GM21526 (cell line): ENCODE data around the gene TBRG1.

Experiments
- ATAC-seq: cut with Tn5 transposase; IDR thresholded peaks from one replicate; pipeline ENCODE4 v1.9.1; 2021; ENCODE audit warnings: moderate library complexity; ENCODE audit not compliant: unreplicated experiment, low FRiP score

Gene TBRG1

DNA sequence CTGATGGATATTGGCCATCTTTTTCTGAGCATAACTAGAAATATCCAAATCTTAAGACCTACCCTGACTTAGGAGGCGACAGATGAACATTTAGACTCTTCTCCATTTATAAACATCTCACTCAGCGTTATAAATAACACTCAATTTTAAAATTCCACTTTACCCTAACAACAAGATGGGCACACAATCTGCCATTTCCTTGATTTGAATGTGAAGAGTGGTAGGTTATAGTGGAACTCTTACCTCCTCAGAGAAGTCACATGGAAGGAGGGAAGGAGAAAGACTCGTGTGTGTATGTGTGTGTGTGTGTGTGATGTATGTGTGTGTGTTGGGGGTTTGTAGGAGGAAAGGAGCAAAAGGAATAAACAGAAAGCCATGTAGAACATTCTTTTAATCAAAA lies 35.8 kb downstream of the TBRG1 start:
- no peak for ATAC-seq

DNA sequence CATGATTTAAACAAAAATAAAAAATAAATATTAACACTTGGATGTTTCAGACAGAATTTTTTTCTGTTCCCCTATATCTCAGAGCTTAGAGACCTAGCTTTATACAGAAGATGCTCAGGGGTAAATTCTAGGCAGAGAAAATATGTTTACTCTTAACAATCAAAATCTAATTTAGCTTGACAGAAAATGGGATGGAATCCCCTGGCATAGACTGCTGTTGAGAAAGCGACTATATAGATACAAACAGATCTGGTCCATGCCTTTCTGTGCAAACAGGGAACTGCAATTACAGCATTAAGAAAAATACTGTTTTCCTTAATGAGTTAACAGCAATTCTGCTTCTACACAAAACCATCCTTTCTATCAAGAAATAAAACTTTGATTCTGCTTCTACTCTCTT lies 36.3 kb downstream of the TBRG1 start:
- no peak for ATAC-seq

DNA sequence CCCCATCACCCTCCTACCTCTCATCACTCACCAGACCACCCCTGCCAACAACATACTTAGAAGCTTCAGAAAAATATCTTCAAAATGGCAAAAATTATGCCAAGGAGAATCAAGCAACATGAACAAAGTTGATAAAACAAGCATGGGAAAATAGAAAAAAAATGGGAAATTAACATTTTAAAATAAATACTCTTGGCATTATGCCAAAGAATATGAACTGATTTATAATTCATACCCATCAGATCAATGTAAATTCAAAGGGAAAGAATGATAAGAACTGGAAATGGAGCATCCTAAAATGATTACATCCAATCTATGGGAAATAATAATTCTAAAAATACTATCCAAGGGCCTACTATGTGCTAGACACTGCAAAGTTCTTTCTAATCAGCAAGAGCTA lies 38.9 kb downstream of the TBRG1 start:
- no peak for ATAC-seq

DNA sequence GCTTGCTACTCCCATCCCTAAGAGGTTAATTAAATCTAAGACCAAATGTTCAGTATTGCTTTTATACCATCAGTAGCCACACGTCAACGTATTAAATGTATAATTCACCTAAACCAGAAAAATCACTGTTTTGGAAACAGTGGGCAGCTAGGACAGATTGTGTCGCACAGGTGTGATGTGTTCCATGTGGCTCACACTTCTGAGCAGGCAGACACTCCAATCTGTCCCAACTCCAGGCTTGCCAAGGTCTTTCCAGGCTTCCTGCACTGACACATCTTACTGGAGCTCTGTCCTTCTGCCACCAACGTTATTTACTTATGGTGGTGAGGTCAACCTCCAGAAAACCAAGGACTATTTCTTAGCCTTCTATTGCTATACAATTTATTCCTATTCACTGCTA lies 39.4 kb downstream of the TBRG1 start:
- no peak for ATAC-seq

DNA sequence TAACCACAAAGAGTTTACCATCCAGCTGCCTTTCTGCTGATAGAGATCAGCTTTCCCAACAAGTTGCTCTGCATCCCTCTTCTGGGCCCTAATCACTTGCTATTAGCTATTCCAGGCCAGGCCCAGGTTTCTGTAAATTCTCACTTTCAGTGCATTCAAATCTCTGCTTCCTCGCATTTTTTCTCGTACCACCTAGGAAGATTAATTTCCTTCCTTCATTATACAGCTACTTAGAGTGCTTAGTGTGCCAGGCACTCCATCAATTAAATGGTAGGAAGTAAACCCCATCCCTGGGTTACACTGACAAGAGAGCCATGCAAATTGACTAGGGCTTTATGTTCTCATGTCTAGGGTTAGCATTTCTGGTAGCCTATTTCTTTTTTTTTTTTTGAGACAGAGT lies 41.2 kb downstream of the TBRG1 start:
- no peak for ATAC-seq

DNA sequence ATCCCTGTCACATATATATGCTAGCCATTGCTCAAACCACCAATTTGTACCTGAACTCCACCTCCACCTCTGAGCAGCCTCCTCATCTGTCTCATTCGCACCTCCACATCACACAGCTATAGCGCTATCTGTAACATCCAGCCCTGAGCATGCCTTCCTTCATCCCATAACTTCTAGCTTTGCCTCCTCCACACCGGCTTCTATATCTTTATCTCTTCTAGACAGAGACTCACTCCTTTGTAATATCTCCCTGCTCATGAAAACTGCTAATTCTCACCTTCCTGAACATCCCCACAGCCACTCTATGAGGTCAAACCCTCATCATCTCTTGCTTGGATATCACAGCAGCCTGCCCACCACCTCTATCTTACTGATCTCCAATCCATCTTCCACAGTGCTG lies 44.9 kb downstream of the TBRG1 start:
- no peak for ATAC-seq

DNA sequence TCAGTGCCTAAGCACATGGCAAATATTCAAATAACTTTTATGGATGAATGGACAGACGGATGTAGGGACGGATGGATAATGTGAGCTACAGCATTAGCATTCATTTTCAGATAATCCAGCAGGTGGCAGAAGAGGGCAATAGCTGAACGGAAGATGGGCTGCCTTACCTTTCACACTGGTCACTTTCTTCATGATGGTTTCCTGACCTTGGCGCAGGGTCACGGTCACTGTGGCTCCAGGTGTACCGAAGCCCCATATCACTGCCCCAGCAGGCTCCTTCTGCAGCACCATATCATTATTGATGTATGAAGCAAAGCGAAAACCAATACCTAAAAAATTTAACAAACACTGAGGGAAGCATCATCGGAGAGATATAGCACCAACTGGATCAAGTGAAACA lies 46.5 kb downstream of the TBRG1 start:
- ATAC-seq, result no peak

DNA sequence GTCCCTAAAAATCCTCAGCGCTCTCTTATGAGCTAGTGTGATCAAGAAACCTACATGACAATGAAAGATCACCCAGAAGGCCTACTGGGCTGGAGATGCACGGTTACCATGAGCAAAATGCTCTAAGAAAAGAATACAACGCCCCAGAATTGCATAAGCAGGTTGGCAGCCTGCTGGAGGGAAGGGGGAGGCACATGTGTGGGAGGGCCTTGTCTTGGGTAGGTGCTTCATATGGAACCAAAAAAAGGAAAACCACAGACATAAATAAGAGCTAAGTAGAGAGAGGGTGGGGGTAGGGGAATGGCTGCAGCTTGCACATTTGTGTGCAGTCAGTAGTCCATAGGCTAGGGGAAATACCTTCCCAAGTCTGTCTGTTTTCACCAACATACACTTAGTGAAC lies 48.1 kb downstream of the TBRG1 start:
- no peak for ATAC-seq

DNA sequence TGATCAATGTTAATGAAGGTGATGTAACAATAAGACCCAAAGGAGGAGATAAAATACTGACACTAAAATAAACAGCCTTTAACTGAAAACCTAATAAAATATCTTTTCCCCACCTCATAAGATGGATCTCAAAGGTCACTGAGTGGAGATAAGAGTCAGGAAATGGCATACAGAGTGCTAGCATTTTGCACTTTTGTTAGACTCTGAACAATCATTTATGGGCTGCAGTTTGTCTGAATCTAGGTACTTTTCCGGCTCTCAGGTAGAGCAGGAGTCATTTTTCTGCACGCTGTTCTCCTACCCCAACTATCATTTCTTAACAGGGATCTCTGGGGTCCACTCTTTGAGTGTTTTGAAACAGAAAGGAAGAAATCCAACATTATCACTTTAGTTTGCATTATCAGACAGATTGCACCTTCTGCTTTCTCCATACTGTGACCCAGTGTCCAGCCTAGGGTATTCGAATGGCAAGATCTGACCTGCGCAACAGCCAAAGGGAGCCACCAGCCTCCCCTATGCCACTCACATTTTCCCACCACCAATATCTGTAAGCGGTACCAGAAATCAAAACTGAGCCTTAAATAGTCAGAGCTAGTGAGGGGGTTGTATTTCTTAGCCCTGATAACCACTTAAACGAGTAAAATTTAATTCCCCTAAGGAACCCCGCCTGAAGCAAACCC lies 50.0 kb downstream of the TBRG1 start:
- ATAC-seq, result no peak

DNA sequence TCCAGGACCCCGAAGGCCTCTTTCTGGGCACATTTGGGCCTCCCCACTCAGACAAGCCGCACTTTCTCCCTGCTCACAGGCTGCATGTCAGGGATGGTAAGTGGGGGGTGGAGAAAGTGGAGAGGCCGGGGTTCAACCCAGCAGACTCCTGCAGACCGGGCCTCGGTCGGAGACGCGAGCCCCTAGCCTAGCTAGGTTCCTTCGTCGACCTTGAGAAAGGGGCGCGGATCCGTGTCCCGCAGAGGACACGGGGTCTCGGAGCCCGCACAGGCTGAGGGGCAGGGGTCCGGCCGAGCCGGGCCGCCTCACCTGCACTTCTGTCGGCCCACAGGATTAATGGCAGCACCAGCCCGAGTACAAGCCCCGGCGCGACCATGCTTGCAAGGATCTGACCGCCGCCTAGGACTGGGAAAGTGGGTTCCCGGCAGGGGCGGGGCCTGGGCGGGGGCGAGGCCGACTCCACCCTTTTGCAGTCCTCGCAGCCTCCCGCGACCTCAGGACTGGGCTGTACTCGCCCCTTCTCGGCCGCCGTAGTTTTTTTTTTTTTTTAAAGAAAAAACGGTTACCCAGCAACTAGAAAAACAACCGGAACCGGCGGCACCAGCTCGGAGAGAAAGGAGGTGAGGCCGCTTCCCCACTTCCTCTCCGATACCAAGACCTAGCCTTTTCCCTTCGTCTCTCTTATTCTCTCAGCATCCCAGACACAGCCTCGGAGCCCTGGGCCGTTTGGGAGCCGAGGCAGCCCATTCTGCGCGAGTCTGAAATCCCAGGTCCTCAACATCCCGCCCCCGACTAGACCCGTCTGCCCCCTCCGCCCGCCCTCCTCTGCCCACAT lies 50.9 kb downstream of the TBRG1 start, which contains the start of the genes SIAE and SPA17:
Gene SIAE (minus strand): TSS at position 407 of the 835 bp plus-strand sequence. CDS start 31 bp downstream, at position 376.
Gene SPA17 (plus strand): TSS at position 572 of the 835 bp plus-strand sequence. CDS start 1,361 bp downstream, outside the sequence.
- peak; percentile 88 for ATAC-seq

DNA sequence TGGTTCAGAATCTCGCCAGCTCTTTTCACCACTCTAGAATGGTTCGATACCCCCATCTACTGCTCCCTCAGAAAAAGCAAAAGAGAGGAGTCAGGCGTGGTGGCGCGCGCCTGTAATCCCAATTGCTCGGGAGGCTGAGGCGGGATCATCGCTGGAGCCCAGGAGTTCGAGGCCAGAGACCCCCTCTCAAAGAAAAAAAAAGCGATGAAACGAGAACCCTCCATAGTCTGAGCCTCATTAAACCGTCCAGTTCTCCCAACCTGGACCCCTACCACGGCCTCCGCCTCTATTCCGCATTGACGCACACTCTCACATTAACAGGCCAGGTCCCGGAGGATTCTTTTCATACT lies 51.5 kb downstream of the TBRG1 start:
- no peak for ATAC-seq

DNA sequence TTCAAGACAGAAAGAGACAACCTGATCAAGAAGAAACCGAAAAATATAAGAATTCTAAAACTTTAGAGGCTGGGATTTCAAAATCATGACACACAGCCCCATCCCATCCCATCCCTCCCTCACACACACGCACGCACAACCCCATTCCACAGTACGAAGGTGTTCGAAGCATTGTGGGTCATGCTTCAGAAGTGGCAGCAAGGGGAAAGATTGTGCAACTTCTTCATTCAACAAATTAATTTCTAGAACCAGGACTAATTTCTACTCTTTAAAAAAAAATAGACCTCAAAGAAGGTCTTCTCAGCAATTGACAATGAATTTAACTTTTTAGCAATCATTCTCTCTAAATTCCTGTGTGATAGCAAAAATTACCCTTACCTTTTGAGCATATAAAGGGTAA lies 51.9 kb downstream of the TBRG1 start:
- ATAC-seq, result no peak

DNA sequence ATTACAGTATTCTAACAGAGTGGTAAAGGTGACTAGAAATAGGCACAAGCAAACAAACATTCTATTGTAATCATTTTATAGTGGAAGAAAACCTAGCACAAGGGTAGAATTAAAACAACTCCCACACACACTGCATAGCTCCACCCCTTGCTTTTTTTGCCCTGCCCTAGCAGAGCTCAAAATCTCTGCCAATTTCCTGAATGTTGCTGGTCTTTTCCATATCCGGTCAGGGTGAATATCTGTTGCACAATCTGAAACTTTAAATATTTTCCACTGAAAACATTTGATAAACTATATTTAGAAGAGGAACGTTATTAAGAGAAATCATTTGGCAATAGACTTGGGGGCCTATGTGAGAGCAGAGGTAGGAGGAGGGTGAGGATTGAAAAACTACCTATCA lies 53.7 kb downstream of the TBRG1 start:
- no peak for ATAC-seq

DNA sequence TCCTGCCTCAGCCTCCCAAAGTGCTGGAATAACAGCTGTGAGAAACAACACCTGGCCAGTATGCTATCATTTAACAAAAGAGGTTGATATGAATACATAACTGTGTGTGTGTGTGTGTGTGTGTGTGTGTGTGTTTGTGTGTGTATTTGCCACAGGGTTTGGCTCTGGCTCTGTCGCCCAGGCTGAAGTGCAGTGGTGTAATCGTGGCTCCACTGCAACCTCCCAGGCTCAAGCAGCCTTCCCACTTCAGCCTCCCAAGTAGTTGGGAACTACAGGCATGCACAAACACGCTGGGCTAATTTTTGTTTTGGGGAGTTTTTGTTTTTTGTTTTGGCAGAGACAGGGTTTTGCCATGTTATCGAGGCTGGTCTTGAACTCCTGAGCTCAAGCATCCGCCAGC lies 55.8 kb downstream of the TBRG1 start:
- ATAC-seq, result no peak

DNA sequence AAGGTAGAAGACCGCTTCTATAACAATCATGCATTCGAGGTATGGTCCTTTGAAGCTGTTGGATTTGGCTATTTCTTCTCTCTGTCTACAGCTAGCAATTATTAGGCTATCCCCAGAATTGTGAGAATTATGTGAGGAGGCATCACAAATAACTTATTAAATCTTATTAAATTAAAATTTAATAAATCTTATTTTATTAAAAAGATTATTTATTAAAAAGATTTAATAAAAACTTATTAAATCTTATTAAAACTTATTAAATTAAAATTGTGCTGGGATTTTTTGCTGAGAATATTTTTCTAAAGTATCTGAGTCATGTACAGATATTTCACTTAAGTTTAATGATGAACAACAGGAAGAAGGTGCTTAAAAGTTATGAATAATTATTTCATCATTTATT lies 58.8 kb downstream of the TBRG1 start:
- ATAC-seq, result no peak

DNA sequence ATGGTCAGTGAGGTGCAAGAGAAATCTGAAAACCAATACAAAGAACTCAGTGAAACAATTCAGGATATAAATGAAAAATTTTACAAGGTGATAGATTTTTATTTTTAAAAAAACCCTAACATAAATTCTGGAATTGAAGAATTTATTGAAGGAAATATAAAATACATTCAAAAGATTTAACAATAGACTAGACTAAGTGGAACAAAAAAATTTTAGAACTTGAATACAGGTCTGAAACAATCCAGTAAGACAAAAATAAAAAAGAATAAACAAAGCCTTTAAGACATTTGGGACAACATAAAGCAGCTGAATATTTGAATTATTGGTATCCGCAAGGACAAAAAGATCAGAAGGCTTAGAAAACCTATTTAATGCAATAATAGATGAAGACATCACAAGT lies 59.8 kb downstream of the TBRG1 start:
- ATAC-seq, result no peak
